Neuronal stem cell (in vitro differentiated cells): ENCODE results near the gene MALAT1.

Source experiments
- DNase-seq: peaks from one replicate; pipeline ENCODE4 v3.0.0-alpha.2; 2013; ENCODE audit warnings: low spot score
- H2AFZ ChIP-seq: one replicate; pipeline ENCODE4 v1.6.1; 2013; ENCODE audit warnings: mild to moderate bottlenecking, low read length, inconsistent platforms
- H2AK5ac ChIP-seq: 2 replicates; pipeline ENCODE4 v1.6.1; 2013; ENCODE audit warnings: low read depth, mild to moderate bottlenecking, inconsistent platforms, low read length, moderate library complexity, mixed read lengths
- H2BK120ac ChIP-seq: 2 replicates; pipeline ENCODE4 v1.6.1; 2013; ENCODE audit warnings: low read depth, mild to moderate bottlenecking, inconsistent platforms, low read length, moderate library complexity, mixed read lengths
- H2BK12ac ChIP-seq: one replicate; pipeline ENCODE4 v1.6.1; 2013; ENCODE audit warnings: low read length, inconsistent platforms
- H2BK15ac ChIP-seq: 2 replicates; pipeline ENCODE4 v1.6.1; 2013; ENCODE audit warnings: mild to moderate bottlenecking, low read length, inconsistent platforms, mixed read lengths
- H2BK5ac ChIP-seq: one replicate; pipeline ENCODE4 v1.6.1; 2013; ENCODE audit warnings: inconsistent platforms, mild to moderate bottlenecking, low read length, moderate library complexity
- H3K14ac ChIP-seq: one replicate; pipeline ENCODE4 v1.6.1; 2013; ENCODE audit warnings: low read length, inconsistent platforms
- H3K18ac ChIP-seq: 2 replicates; pipeline ENCODE4 v1.6.1; 2013; ENCODE audit warnings: low read length, inconsistent platforms
- H3K23ac ChIP-seq: 2 replicates; pipeline ENCODE4 v1.6.1; 2013; ENCODE audit warnings: low read depth, mild to moderate bottlenecking, mixed read lengths, low read length, inconsistent platforms; ENCODE audit not compliant: poor library complexity
- H3K27ac ChIP-seq: replicated peaks from 3 replicates; pipeline ENCODE4 v1.5.1; 2013; ENCODE audit warnings: low read length, inconsistent platforms
- H3K27me3 ChIP-seq, 3 experiments: 2 replicates each; pipeline ENCODE4 v1.6.1; 2013; ENCODE audit warnings: low read length in 3 of 3, mild to moderate bottlenecking in 2 of 3, inconsistent platforms in 1 of 3, low read depth in 1 of 3, mixed read lengths in 1 of 3, moderate library complexity in 1 of 3; ENCODE audit not compliant: control insufficient read depth in 3 of 3, insufficient read depth in 3 of 3
- H3K36me3 ChIP-seq, 2 donors: replicated peaks in 1 of 2; 2 replicates each; pipeline ENCODE4 v1.6.1; 2013; ENCODE audit warnings: low read length in 2 of 2; ENCODE audit not compliant: control insufficient read depth in 2 of 2, insufficient read depth in 2 of 2
- H3K4ac ChIP-seq: 2 replicates; pipeline ENCODE4 v1.6.1; 2013; ENCODE audit warnings: inconsistent platforms, mild to moderate bottlenecking, low read length, moderate library complexity
- H3K4me1 ChIP-seq, 2 donors: 1 replicate in 1 of 2; 2 replicates in 1 of 2; pipeline ENCODE4 v1.6.1; 2013; ENCODE audit warnings: low read length in 2 of 2, low read depth in 1 of 2; ENCODE audit not compliant: control insufficient read depth in 2 of 2, insufficient read depth in 1 of 2
- H3K4me2 ChIP-seq: one replicate; pipeline ENCODE4 v1.6.1; 2013; ENCODE audit warnings: mild to moderate bottlenecking, low read length, inconsistent platforms; ENCODE audit not compliant: insufficient read depth, poor library complexity, severe bottlenecking
- H3K4me3 ChIP-seq, 2 donors: 2 replicates each; pipeline ENCODE4 v1.5.1; 2013; ENCODE audit warnings: low read length in 2 of 2, mild to moderate bottlenecking in 2 of 2, inconsistent platforms in 1 of 2, moderate library complexity in 1 of 2
- H3K79me1 ChIP-seq: one replicate; pipeline ENCODE4 v1.6.1; 2013; ENCODE audit warnings: low read depth, mild to moderate bottlenecking, inconsistent platforms, low read length, moderate library complexity
- H3K9ac ChIP-seq: one replicate; pipeline ENCODE4 v1.6.1; 2013; ENCODE audit warnings: mild to moderate bottlenecking, low read depth, low read length, inconsistent platforms; ENCODE audit not compliant: poor library complexity
- H3K9me3 ChIP-seq, 2 donors: replicated peaks in 1 of 2; 2 replicates each; pipeline versions ENCODE3 to v1.6.1; 2013; ENCODE audit warnings: low read length in 2 of 2, mild to moderate bottlenecking in 2 of 2, inconsistent platforms in 1 of 2, low read depth in 1 of 2, mixed read lengths in 1 of 2, moderate library complexity in 1 of 2; ENCODE audit not compliant: control insufficient read depth in 2 of 2, insufficient read depth in 1 of 2
- H4K8ac ChIP-seq: one replicate; pipeline ENCODE4 v1.6.1; 2013; ENCODE audit warnings: low read depth, mild to moderate bottlenecking, inconsistent platforms, low read length, moderate library complexity
- H4K91ac ChIP-seq: one replicate; pipeline ENCODE4 v1.6.1; 2013; ENCODE audit warnings: low read length, low read depth, mild to moderate bottlenecking, inconsistent platforms; ENCODE audit not compliant: poor library complexity
- WGBS, 2 donors: extraction: QIAGEN DNeasy Blood & Tissue Kit; methylation state at CpG; one replicate each; pipeline ENCODE4 v1.1.7; 2013; ENCODE audit warnings: missing lambda C conversion rate in 2 of 2, mixed read lengths in 1 of 2; ENCODE audit not compliant: insufficient read length in 2 of 2, insufficient replicate concordance in 1 of 2; ENCODE audit errors: extremely low coverage in 2 of 2; 5-methylcytosine and 5-hydroxymethylcytosine counted together

MALAT1 gene

GRCh38 chr11:65548395-65548794 lies 49.5 kb downstream of the MALAT1 start:
- H3K36me3 ChIP-seq: peaks cover 0 to 12% of the 10 kb centered on the region in 2 donors
- no peak overlapping the region for H3K23ac ChIP-seq
- no peaks in the 10 kb centered on the region for H3K9me3 ChIP-seq
- H4K8ac ChIP-seq: no peak overlapping the region
- no peak overlapping the region for H3K9ac ChIP-seq
- peaks cover 0 to 52% (median 5%) of the 10 kb centered on the region in 3 experiments for H3K27me3 ChIP-seq
- H2BK120ac ChIP-seq: no peak overlapping the region
- no peak overlapping the region for H3K4me3 ChIP-seq
- DNase-seq: no peak
- H2BK15ac ChIP-seq: no peak overlapping the region
- no peak overlapping the region for H3K18ac ChIP-seq
- H2AK5ac ChIP-seq: no peak overlapping the region
- H3K27ac ChIP-seq: no peak overlapping the region
- H3K14ac ChIP-seq: no peak overlapping the region
- H3K4ac ChIP-seq: no peak overlapping the region
- H2BK12ac ChIP-seq: no peak overlapping the region
- no peak overlapping the region for H2AFZ ChIP-seq
- peaks cover 0 to 11% of the 10 kb centered on the region in 2 donors for H3K4me1 ChIP-seq
- H4K91ac ChIP-seq: no peak overlapping the region
- H3K4me2 ChIP-seq: no peak overlapping the region
- H3K79me1 ChIP-seq: peaks cover 5% of the 10 kb centered on the region
- no CpG with 5 or more reads among the region's 3 CpGs for WGBS, 2 donors
- no peak overlapping the region for H2BK5ac ChIP-seq

DNA sequence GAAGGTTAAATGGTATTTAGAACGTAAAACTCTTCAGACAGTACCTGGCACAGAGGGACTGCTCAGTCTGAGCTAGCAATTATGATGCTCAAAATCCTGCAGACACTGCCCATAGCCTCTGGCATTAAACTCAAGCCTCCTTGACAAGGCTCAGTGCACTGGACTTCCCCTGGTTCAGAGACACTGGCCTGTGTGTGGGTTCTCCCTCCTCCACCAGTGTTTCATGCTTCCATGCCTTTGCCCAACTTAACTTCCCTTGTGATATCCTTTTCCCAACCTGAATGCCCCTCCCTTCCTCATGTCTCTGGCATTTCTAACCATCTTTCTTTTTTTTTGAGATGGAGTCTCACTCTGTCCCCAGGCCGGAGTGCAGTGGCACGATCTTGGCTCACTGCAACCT lies 50.3 kb downstream of the MALAT1 start:
- H3K36me3 ChIP-seq: peaks cover 0 to 12% of the 10 kb centered on the region in 2 donors
- H3K9ac ChIP-seq: no peak overlapping the region
- peaks cover 0 to 52% (median 5%) of the 10 kb centered on the region in 3 experiments for H3K27me3 ChIP-seq
- H2BK120ac ChIP-seq: no peak overlapping the region
- H3K4me3 ChIP-seq: peak overlapping the region in 1 of 2 donors; percentile 34
- H3K23ac ChIP-seq: no peak overlapping the region
- H3K18ac ChIP-seq: no peak overlapping the region
- H3K27ac ChIP-seq: no peak overlapping the region
- H4K8ac ChIP-seq: no peak overlapping the region
- H2BK12ac ChIP-seq: no peak overlapping the region
- H3K9me3 ChIP-seq: no peaks in the 10 kb centered on the region
- H3K79me1 ChIP-seq: peaks cover 2% of the 10 kb centered on the region
- H3K14ac ChIP-seq: no peak overlapping the region
- no peak overlapping the region for H4K91ac ChIP-seq
- no peak overlapping the region for H2AK5ac ChIP-seq
- H2BK5ac ChIP-seq: no peak overlapping the region
- no peak overlapping the region for H2BK15ac ChIP-seq
- WGBS, 2 donors: no CpG with 5 or more reads among the region's 3 CpGs
- H2AFZ ChIP-seq: no peak overlapping the region
- H3K4me1 ChIP-seq: peaks cover 0 to 15% of the 10 kb centered on the region in 2 donors
- no peak overlapping the region for H3K4ac ChIP-seq
- DNase-seq: no peak
- H3K4me2 ChIP-seq: no peak overlapping the region

DNA sequence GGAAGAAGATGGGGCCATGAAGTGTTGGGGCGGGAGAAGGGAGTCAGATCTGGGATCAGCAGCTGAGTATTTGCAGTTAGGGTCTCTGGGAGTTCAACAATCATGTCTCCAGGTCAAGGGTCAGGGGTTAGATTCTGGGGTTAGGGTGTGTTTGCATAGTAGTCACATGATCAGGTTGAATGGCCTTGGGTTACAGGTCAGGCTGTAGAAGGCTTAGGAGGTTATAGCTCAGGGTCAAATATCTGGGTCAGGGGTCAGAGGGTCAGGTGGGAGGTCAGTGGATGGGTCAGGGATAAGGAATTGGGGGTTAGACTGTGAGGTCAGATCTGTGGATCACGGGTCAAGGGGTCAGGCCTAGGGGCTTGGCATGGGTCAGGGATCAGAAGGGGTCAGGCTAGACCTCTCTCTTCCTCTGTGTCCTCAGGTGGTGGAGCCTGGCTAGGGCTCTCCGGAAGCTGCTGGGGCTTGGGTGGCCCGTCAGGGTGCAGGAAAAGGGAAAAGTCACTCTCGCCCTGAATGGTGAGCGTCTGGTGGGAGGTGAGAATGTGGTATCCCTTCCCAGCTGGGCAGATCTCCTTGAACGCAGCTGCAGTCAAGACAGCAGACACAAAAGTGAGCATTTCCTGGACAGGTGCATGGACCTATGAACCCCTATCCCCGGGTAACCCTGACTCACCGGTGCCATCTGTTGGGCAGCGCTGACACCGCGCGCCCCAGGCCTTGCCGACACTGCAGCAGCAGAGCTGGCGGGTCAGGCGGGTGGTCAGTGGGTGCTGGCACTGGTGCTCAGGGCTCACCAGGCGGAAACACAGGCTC lies 52.9 kb downstream of the MALAT1 start:
- H3K14ac ChIP-seq: no peak overlapping the region
- H2AFZ ChIP-seq: no peak overlapping the region
- no peak overlapping the region for H3K27ac ChIP-seq
- no peak for DNase-seq
- H2BK120ac ChIP-seq: no peak overlapping the region
- H3K79me1 ChIP-seq: peaks cover under 1% of the 10 kb centered on the region
- peak overlapping the region; percentile 66 for H3K23ac ChIP-seq
- WGBS, 2 donors: no CpG with 5 or more reads among the region's 17 CpGs
- no peak overlapping the region for H3K4ac ChIP-seq
- H3K27me3 ChIP-seq: peaks cover 0 to 37% (median 5%) of the 10 kb centered on the region in 3 experiments
- H3K18ac ChIP-seq: peak overlapping the region; percentile 60
- H2BK12ac ChIP-seq: no peak overlapping the region
- no peak overlapping the region for H4K91ac ChIP-seq
- H3K4me1 ChIP-seq: peaks cover 13% of the 10 kb centered on the region in 2 donors
- H2AK5ac ChIP-seq: peak overlapping the region; percentile 33
- peaks cover 0 to 12% of the 10 kb centered on the region in 2 donors for H3K36me3 ChIP-seq
- no peak overlapping the region for H3K4me2 ChIP-seq
- H2BK5ac ChIP-seq: no peak overlapping the region
- H2BK15ac ChIP-seq: no peak overlapping the region
- H3K9ac ChIP-seq: no peak overlapping the region
- H4K8ac ChIP-seq: no peak overlapping the region
- H3K9me3 ChIP-seq: no peaks in the 10 kb centered on the region
- H3K4me3 ChIP-seq: no peak overlapping the region

GRCh38 chr11:65552388-65552951 lies 53.6 kb downstream of the MALAT1 start:
- no peak for DNase-seq
- H3K4me3 ChIP-seq: no peak overlapping the region
- peak overlapping the region; percentile 9 for H3K9ac ChIP-seq
- H3K36me3 ChIP-seq: peaks cover 0 to 12% of the 10 kb centered on the region in 2 donors
- no peak overlapping the region for H4K91ac ChIP-seq
- no peak overlapping the region for H2BK120ac ChIP-seq
- H2BK5ac ChIP-seq: peak overlapping the region; percentile 55
- H3K23ac ChIP-seq: no peak overlapping the region
- H3K9me3 ChIP-seq: no peaks in the 10 kb centered on the region
- H2AFZ ChIP-seq: no peak overlapping the region
- no CpG with 5 or more reads among the region's 9 CpGs for WGBS, 2 donors
- peaks cover 16 to 18% of the 10 kb centered on the region in 2 donors for H3K4me1 ChIP-seq
- H2BK15ac ChIP-seq: peak overlapping the region; percentile 74
- peak overlapping the region; percentile 55 for H3K18ac ChIP-seq
- H2BK12ac ChIP-seq: peak overlapping the region; percentile 99
- no peak overlapping the region for H3K4ac ChIP-seq
- H3K4me2 ChIP-seq: no peak overlapping the region
- peak overlapping the region; percentile 91 for H2AK5ac ChIP-seq
- no peak overlapping the region for H4K8ac ChIP-seq
- no peaks in the 10 kb centered on the region for H3K79me1 ChIP-seq
- H3K27ac ChIP-seq: no peak overlapping the region
- H3K27me3 ChIP-seq: peaks cover 0 to 31% (median 3%) of the 10 kb centered on the region in 3 experiments
- H3K14ac ChIP-seq: peak overlapping the region; percentile 92
